NCI-H345 (cell line): ENCODE results near the gene TFAP2B.

Experiments
- DNase-seq: peaks from one replicate; lab custom pipeline; 2025; lab: John Stamatoyannopoulos, UW

Gene TFAP2B

DNA sequence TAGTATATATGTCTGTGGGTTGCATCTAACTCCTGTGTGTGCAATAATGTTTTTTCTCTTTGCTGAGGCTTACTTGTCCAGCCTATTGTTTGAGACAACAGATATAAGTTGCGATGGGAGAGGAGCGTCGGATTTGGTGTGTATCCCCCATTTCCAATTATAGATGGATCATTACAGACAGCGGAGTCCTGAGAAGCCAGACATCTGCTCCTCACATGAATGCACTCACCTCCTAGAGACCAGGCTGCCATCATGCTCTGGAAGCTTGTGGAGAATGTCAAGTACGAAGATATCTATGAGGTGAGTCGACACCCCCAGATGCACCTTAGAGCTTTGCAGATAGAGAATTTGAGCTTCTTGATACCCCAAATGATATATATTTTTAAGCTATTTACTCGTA is at the start of gene TFAP2B:
TSS of gene TFAP2B (plus strand) at position 199 of the 400 bp plus-strand sequence. CDS start at position 220, 21 bp downstream.
- no peak for DNase-seq

DNA sequence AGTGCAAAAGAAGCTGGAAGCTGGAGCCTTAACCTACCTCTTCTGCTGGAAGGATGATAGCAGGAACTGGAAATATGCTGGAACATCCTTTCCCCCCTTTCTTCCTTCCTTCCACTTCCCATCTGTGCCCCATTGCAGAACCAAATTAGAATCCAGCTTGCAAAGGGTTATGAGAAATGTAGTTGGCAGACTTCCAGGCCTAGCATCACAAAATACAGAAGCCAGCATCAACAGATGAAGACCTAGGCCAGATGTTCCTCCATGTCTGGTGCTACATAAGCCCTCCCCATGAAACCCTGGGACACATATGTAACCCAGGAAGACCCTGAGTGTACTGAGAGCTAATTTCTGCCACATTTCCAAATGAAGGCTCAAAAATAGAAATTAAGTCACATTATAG is 40.0 kb upstream of the TFAP2B start:
- DNase-seq, result peak; percentile 9

DNA sequence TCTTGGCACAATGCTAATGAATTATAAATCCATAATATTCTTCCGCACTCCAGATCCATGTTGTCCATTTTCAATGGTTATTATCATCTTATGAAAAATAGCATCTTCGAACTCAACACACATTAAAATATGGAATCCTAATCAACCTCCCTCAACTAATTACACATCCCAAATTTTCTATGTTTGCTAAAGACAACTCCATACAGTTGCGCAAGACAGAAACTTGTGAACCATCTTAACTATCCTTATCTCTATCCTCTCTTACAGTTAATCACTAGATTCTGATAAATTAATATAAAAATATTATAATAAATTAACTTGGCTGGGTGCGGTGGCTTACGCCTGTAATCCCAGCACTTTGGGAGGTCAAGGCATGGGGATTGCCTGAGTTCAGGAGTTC is 38.3 kb upstream of the TFAP2B start:
- DNase-seq, result no peak

DNA sequence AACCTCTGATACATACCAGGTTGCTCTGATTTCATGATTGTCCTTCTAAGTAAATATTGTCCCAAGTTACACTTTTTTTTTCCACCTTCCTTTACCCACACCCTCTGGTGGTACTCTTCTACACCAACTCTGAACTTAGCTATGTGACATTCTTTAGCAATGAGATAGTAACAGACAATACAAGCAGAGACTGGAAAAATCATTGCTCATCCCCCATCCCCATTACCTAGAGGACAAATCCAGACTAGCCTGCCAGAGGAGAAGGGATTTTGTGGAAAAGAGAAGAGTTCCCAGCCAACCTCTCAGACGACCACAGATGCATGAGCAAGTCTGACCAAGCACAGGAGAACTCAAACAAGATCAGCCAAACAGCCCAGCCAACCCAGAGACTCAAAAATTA is 32.8 kb upstream of the TFAP2B start:
- no peak for DNase-seq

DNA sequence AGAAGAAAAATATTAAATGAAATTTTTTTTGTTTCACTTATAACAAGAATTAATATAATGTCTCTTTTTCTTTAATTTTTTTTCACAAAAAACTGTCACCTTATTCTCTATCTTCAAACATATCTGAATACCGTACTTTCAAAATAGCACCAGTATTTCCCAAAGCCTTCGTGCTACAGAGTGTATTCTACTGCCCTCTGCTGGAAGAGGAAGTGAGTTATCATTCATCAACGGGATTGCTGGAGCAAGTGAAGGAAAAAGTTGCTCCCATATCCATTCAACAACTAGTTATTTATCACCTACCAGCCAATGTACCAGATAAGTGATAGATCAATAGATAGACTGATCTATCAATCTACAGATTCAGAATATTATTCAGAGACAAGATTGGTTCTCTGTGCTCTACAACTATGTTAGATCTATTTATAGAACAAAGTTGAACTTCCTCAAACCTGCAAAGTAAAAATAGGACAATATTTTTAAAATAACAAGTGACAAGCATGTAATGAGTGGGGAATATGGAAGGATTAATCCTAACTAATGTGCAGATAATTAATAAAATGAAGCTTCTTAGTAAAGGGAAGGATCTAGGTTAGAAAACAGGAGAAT is 26.7 kb upstream of the TFAP2B start:
- DNase-seq, result peak; percentile 76

DNA sequence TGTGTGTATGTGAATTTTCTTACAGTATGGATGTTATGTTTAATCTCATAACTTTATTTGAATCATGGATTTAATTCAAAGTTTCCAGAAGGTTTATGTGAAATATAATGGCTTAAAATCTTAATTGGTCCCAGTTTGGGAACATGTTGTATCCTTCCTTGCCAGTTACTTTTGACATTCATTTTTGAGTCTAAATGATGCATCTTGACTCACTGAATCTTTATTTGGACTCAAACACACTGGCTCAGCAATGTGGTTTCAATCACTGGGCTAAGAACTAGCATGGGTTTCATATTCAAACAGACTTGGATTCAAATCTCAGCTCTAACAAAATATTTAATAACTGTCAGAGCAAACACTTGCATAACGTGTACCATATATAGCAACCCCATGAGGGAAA is 25.9 kb upstream of the TFAP2B start:
- DNase-seq, result no peak

DNA sequence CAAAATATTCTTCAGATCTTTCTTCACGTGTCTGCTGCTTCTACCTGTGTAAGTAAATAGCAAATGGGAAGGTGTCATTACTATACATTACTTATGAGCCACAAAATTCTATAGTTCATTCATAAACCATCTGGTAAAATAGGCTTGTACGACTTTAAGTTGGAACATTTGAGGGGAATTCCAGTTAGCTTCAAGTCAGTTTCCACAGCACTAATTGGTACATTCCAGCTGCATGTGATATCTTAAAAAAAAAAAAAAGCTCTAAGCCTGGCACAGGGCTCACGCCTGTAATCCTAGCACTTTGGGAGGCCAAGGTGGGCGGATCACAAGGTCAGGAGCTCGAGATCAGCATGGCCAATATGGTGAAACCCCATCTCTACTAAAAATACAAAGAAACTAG is 23.1 kb upstream of the TFAP2B start:
- DNase-seq, result no peak

DNA sequence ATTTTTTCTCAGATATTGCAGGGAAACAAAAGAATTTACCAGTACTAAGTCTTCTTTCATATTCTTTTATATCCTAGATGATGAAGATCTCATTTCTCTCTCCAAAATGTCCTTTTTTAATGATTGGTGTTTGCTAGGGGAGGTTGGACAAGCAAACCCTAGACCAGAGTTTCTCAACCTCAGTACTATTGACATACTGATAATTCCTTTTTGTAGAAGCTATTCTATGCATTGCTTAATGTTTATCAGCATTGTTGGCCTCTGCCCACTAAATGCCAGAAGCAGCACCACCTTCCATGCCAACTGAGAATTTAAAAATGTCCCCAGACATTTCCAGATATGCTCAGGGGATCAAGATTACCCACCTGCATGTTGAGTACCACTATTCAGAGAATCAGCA is 14.4 kb upstream of the TFAP2B start:
- no peak for DNase-seq

DNA sequence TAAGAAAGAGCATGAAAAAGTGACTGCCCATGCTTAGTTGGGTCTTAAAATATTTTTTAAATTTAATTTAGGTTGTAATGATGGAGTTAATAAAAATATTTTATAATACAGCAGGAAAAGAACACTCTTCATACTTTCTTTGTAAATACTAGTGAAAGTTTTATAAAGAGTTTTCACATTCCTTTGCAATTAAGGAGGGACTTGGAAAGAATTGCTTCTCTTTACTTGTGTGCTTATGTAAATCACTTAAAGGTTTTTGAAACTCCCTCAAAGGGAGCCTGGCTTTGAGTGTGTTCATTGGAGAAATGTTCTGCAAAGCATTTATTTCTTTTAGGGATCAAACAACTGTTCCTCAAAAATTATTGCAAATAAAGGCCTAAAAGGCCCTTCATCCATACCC is 11.6 kb upstream of the TFAP2B start:
- no peak for DNase-seq

DNA sequence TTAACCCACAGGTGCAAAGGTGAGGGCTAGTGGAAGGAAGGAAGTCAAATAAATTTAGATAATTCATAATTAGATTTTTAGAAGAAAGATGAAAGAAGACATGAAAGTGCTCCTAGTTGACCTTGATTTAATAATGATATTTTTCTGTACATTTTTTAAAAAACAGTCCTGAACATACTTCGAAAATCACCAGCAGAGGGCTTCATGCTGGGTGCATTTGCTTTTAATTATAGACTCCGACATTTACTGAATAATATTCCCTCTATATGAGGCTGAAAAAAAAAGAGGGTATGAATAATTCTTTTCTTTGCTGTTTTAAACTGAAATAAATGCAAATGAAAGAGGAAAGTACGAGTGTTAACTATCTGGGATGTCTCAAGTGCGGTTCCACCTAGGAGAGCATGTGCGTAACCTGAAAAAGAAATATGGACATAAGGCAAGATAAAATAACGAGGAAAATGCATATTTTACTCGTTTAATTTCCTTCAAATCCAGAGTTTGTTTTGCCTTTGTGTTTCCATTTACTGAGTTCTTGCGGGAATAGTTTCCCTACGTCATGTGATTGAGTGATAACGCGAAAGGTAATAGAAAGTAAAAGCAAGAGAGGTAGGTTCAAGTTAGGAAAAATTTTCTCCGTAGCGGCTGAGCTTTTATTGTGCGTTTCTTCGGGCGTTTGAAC is 3.1 kb upstream of the TFAP2B start:
- DNase-seq, result peak; percentile 26

DNA sequence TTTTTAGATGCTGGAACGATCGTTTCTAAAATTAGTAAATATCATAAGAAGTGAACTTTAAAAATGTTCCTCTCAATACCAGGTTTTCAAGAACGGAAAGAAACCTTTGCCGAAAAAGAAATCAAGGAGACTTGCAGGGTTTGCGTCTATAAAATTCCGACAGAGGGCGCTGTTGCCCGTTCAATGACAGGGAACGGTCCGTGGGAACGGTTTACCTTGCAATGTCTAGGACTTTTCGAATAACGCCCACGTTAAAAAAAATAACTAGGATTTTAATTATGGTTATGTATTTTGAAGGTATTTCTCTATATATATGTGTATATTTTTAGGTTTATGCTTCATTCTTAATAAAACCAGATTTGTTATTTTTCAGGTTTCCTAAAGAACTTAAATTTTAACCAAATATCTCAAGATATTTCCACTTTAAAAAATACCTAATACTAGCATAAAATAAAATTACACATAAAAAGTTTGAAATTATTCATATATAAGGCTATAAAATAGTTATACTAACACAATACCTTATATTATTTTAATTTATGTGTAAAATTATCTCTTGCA is 2.5 kb upstream of the TFAP2B start:
- peak; percentile 85 for DNase-seq

DNA sequence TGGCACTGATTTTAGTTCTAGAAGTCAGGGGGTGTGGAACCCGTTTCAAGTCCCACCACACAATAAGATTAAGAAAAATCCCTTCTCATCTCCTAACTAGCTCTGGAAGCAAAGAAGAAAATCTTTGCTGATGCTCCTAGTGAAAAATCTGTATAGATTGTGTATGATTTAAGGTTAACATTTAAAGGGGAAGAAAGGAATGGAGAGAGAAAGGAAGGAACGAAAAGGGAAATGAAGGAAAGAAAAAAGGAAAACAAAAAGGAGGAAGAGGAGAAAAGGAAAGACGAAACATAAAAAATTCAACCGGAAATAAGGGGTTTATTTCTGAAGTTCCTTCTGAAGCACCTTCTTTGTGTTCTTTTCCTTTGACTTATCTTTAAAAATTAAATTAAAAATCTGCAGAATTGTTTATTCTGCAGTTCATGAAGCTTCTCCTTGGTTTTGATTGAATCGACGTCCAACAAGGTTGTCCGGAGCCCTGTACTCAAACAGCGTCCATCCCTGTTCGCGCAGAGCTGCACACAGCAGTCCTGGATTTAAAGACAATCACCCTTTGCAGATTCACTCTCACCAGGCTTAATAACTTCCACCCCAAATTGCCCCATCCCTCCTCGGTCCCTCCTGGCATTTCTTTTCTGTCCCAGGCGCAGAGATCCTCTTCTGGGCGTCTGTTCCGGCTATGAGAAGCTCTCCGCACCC is 1.6 kb upstream of the TFAP2B start:
- no peak for DNase-seq

DNA sequence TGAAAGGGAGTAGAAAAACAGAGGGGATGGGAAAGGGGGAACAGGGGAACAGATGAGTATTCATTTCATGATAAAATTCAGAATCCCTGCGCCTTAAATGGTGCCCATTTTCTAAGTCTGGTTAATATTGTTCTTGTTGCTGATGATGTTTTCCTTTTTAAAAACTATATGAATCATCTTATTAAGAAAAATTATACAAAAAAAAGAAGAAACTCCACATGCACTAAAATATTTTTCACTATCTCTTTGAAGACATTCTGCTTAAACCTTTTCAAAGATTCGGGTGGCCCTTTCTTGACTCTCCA is 1.1 kb upstream of the TFAP2B start:
- DNase-seq, result no peak

DNA sequence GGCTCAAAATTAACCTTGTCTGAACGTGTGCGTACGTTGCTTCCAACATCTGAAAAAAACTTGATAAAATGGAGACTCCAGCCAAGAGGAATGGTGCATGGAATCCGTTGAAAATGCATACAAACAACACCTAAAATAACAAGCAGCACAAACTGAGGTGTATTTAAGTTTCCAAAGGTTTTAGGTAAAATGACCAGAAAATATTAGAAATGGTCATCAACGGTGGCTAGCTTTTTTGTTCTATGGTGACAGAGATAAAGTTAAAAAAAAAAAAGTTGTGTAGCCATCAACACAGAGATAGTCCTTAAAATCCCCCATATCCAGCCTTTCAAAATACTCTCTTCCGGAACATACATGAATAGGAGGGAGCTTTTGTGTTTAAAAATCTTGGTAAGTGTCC is 651 bp upstream of the TFAP2B start:
- no peak for DNase-seq

DNA sequence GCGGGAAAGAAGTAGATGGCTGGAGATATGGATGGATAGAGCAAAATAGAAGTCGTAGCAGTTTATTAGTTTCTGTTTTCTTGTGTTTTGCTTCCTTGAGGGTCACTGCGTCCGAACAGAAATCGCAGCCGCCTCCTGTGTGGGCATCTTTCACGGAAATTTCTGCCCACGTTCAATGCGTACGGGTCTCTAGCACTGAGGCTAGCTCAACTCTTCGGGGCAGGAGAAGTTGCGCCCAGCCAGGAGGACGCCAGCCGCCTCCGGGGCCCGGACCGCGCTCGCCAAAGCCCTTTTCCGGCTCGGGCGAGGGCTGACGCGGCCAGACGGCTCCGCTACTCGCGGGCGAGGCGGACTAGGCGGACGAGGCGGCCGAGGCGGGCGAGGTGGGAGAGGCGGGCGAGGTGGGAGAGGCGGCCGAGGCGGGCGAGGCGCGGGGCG is 814 bp downstream of the TFAP2B start:
- no peak for DNase-seq

DNA sequence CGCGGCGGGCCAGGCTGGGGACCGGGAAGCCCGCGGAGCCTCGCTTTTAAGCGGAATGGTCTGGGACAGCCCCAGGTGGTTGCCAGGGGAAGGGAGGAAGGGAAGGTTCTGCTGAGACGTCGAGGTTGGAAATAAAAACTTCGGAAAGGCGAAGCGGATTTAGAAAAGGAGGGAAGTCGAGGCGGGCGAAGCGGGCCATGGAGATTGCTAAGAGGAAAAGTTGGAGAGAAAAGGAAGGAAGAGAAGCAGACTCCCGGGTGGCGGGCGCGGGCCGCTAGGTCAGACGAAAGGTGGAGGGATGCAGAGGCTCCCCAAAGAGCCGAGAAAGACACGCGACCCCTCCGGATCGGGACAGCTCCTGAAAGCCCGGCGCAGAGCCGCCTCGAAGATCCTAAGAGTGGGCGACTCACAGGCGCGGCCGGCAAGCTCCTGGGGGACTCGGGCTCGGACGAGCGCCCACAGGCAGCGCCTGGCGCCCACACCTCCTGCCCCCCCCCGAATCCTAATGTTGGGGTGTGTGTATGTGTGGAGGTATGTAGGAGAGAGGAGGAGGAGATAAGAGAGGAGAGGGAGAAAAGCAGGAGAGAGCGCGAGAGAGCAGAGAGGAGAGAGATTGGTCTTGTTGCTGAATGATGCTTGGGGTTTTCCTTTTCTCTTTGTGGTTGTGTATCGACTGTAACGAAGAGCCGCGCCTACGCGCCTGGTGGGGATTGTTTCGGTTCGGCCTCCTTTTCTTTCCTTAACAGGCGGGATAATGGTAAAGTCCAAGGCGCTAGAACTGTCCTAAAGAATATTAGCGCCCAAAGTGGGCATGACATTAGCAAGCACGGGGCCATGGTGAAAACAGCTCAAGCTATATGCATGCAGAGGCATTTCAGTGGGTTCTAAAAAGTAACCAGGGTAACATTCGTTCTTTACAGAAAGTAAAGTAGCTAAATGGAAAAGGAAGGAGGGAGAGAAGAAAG is 1.5 kb downstream of the TFAP2B start:
- DNase-seq, result no peak

DNA sequence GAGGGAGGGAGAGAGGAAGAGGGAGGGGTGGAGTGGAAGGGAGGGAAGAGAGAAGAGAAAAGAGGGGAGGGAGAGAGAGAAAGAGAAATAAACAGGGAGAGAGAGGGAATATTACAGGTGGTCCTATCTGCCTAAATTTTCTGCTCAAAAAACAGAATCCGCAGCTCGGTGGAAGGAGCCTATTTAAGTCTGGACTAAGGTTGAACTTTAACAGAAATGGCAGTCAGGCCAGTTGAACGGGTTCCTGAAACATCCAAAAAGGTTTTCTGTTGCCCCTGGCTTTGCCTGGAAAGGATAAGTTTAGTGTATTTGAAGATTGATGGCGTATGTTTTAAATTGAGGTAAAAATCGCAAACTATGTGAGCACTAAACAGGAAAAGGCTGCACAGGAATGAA is 2.2 kb downstream of the TFAP2B start:
- no peak for DNase-seq

DNA sequence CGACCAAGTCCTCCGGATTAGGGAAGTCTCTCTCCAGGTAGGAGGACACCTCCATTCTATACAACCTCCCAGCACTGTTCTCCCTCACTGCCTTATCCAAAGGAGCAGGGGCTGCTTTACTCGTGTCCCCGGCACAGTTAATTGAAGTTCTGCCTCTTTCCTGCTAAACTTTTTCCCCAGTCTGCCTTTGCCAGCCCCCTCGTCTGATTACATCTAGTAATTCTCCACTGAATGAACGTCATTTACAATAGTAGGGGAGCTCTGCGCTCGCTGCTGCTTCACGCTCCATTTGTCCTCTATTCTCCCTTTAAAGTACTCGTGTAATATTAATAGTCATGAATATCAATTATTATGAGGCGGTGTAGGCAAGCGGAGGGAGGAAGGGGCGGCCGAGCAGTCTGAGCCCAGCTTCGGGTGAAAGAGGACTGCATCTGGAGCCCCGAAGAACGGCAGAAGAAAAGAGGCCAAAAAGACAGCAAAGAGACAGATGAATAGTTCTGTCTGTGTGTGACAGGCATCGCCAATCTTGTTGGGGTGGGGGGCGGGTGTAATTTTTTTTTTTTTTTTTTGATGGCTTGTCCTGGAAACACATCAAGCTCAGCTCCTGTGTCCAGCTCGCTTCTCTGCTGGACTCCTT is 2.9 kb downstream of the TFAP2B start:
- no peak for DNase-seq

DNA sequence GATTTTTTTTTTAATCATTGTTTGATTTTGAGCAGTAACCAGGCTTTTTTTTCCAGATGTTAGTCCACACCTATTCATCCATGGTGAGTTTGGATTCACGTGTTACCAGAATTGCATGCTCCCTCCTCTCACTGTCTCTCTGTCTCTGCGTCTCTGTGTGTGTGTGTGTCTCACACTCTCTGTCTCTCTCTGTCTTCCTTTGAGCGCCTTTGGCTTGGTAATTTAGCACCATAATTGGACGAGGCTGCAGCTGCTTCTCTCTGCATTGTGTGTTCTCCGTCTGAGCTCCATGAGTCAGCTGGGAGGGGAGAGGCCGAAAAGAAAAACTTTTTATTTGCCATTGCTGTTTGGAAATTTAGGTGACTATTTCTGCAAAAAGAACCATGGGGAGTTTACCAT is 3.4 kb downstream of the TFAP2B start:
- DNase-seq, result no peak

DNA sequence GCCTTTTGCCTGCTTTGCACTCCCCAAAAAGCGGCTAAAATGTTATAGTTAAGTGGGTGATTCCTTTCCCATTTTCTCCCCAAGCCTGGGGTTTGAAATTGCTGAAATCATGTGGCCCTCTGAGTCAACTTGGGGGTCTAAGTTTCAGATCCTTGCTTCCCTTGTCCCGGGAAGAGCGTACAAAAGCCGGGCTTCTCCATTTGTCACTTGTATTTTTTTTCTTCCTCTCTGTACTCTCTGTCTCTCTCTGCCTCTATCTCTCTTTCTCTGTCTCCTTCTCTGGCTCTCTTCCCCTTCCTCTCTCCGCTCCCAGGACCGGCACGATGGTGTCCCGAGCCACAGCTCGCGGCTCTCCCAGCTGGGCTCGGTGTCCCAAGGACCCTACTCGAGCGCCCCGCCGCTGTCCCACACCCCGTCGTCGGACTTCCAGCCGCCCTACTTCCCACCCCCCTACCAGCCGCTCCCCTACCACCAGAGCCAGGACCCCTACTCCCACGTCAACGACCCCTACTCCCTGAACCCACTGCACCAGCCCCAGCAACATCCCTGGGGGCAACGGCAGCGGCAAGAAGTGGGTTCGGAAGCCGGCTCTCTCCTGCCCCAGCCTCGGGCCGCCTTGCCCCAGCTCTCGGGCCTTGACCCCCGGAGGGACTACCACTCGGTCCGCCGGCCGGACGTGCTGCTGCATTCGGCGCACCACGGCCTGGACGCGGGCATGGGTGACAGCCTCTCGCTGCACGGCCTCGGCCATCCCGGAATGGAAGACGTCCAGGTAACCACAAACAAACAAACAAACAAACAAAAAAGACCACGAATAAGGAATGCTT is 4.6 kb downstream of the TFAP2B start:
- no peak for DNase-seq

DNA sequence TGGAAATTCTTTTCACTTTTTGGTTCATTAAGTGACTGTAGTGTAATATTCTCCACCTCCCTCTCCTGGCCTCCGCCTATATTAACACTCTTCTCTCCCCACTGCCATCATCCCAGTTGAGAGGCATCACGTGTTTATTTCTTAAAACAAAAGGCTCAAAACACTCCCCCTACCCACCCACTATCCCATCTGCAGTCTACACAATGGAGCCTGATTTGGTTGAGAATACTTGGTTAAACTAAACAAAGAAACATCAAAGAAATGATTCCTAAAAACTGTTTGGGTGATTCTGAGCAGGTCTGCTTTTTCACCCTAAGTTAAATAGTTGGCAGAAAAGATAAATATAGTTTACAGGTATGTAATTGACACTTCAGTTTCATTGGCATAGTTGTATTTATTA is 5.9 kb downstream of the TFAP2B start:
- DNase-seq, result no peak
